ENCODE measurements around the gene MICALL2. TPM values are rescaled to one million over a fixed set of nuclear protein-coding genes. Genes with fewer than 3 reads are reported as not detected.

MICALL2 gene
- total and polyA plus RNA-seq, 2 experiments from 2014 or later: 6.4 to 12.2 TPM

DNA sequence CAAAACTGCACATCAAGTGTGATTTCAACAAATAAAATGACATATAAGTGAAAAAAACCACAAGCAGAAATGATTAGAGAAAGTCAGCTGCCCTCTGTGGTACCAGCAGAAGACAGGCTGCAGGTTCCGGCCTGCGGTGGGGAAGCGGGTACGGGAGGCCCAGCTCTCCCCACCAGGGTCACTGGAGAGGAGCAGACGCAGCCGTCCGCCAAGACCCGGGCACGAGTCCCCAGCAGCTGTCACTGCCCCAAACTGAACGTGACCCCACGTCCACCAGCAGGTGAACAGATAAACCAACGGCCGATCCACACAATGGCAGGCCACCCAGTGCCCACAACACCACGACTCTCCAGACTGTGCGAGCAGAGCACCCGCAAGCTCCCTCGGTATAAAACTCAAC, 16.1 kb upstream of the MICALL2 start:
- Histone ChIP-seq H3K36me3 (ENCODE audit: low read depth) (no peaks in the 10 kb centered on the region; the same call in 1 of the 2 replicates), H3K9me2 (ENCODE audit: insufficient read depth) (no peaks in the 10 kb centered on the region), H3K79me2 (ENCODE audit: insufficient read depth) (no peaks in the 10 kb centered on the region), H3K9me3 (ENCODE audit: low read depth) (no peaks in the 10 kb centered on the region), H3F3A (ENCODE audit: insufficient read depth) (no peaks in the 10 kb centered on the region), H3K9ac (no peak overlapping the region), H3K4me3 (no peak overlapping the region), H3K27ac (no peak overlapping the region), H3K4me1 (ENCODE audit: insufficient read depth) (no peaks in the 10 kb centered on the region), H3K27me3 (replicated peaks; ENCODE audit: insufficient read depth) (no peaks in the 10 kb centered on the region), H3K4me2 (ENCODE audit: unreplicated experiment) (no peak overlapping the region), H2AFZ (no peak overlapping the region), H4K20me1 (ENCODE audit: insufficient read depth) (no peaks in the 10 kb centered on the region)
- no peak for TF ChIP-seq EZH2 (IDR thresholded peaks at IDR 0.05; ENCODE audit: insufficient read depth, poor library complexity, severe bottlenecking)
- no peak for TF ChIP-seq EZH2phosphoT487 (IDR thresholded peaks at IDR 0.05; ENCODE audit: insufficient read depth, low read depth)
- WGBS, 2 experiments (ENCODE audit: low coverage in 1 of 2, low lambda C conversion rate in 2 of 2, missing lambda C conversion rate in 2 of 2): 92 to 96% methylated on average over 16 to 17 of the region's 17 CpGs
- no peak for DNase-seq
- in situ Hi-C loops (cut with MboI): no loop called here

DNA sequence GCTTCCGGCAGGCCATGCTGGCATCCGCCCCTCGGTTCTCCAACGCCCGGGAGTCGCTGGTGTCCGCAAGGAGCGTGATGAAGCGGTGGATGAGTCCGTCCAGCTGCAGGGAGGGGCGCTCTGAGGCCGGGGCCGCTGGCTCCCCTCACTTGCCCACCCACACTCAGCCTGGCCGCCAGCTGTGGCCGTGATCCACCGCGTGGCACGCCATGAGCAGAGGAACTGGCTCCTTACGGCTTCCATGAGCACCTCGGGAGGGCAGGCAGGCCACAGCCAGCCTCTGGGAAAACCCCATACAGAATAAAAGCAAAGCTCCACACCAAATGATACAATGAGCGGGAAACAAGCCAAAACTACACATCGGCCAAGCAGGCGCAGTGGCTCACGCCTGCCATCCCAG, 15.5 kb upstream of the MICALL2 start:
- 84 to 88% methylated on average over 21 to 24 of the region's 24 CpGs for WGBS, 2 experiments (ENCODE audit: low coverage in 1 of 2, low lambda C conversion rate in 2 of 2, missing lambda C conversion rate in 2 of 2)
- H3K36me3 ChIP-seq (ENCODE audit: low read depth): no peaks in the 10 kb centered on the region; the same call in 1 of the 2 replicates

DNA sequence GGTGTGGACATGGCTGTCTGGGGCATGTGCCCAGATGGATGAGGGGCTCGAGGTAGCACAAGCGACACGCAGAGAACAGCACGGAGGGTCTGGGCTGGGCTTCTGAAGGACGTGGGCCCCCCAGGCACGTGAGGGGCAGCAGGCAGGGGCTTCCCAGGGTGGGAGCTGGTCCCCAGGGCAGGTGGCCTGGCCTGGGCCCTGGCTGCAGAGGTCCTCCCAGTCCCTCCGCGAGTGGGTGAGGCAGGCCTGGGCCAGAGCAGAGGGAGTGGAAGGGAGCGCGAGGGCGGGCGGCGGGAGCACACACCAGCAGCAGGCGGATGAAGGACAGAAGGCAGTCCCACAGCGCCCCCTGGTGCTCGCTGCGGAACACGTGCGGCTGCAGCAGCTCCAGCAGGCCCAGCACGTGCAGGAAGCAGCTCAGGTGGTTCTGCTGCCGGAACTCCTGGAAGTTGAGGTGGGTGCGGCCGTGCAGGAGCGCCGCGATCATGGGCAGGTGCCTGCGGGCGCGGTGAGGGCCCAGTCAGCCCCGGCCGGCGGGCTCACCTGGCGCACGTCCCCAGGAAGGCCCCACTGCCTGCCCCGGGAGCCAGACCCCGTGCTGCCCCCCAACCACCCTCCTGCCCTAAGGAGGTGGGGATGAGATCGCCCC, 14.7 kb upstream of the MICALL2 start:
- Histone ChIP-seq H3K4me1 (ENCODE audit: insufficient read depth) (no peaks in the 10 kb centered on the region), H3K9me2 (ENCODE audit: insufficient read depth) (no peaks in the 10 kb centered on the region), H3K36me3 (ENCODE audit: low read depth) (no peaks in the 10 kb centered on the region; the same call in 1 of the 2 replicates), H3K4me3 (no peak overlapping the region), H3K27ac (no peak overlapping the region), H3K9me3 (ENCODE audit: low read depth) (no peaks in the 10 kb centered on the region), H3K4me2 (ENCODE audit: unreplicated experiment) (no peak overlapping the region), H3K9ac (no peak overlapping the region), H3K79me2 (ENCODE audit: insufficient read depth) (no peaks in the 10 kb centered on the region), H4K20me1 (ENCODE audit: insufficient read depth) (no peaks in the 10 kb centered on the region), H2AFZ (no peak overlapping the region), H3F3A (ENCODE audit: insufficient read depth) (no peaks in the 10 kb centered on the region), H3K27me3 (replicated peaks; ENCODE audit: insufficient read depth) (no peaks in the 10 kb centered on the region)
- WGBS, 2 experiments (ENCODE audit: low coverage in 1 of 2, low lambda C conversion rate in 2 of 2, missing lambda C conversion rate in 2 of 2): 18 to 30% methylated on average over 17 to 28 of the region's 37 CpGs
- in situ Hi-C loops (cut with MboI): no loop called here
- TF ChIP-seq EZH2phosphoT487 (IDR thresholded peaks at IDR 0.05; ENCODE audit: insufficient read depth, low read depth) (no peak), EZH2 (IDR thresholded peaks at IDR 0.05; ENCODE audit: insufficient read depth, poor library complexity, severe bottlenecking) (no peak)
- peak; percentile 90 for DNase-seq

More for the DNA sequence above, 15.5 kb upstream of the MICALL2 start:
- Histone ChIP-seq H4K20me1 (ENCODE audit: insufficient read depth) (no peaks in the 10 kb centered on the region), H3K9ac (no peak overlapping the region), H3K4me3 (no peak overlapping the region), H3K4me1 (ENCODE audit: insufficient read depth) (no peaks in the 10 kb centered on the region), H3F3A (ENCODE audit: insufficient read depth) (no peaks in the 10 kb centered on the region), H3K9me2 (ENCODE audit: insufficient read depth) (no peaks in the 10 kb centered on the region), H3K79me2 (ENCODE audit: insufficient read depth) (no peaks in the 10 kb centered on the region), H3K27me3 (replicated peaks; ENCODE audit: insufficient read depth) (no peaks in the 10 kb centered on the region), H3K27ac (no peak overlapping the region), H3K4me2 (ENCODE audit: unreplicated experiment) (no peak overlapping the region), H3K9me3 (ENCODE audit: low read depth) (no peaks in the 10 kb centered on the region), H2AFZ (no peak overlapping the region)
- in situ Hi-C loops (cut with MboI): no loop called here
- TF ChIP-seq EZH2phosphoT487 (IDR thresholded peaks at IDR 0.05; ENCODE audit: insufficient read depth, low read depth) (no peak), EZH2 (IDR thresholded peaks at IDR 0.05; ENCODE audit: insufficient read depth, poor library complexity, severe bottlenecking) (no peak)
- no peak for DNase-seq

DNA sequence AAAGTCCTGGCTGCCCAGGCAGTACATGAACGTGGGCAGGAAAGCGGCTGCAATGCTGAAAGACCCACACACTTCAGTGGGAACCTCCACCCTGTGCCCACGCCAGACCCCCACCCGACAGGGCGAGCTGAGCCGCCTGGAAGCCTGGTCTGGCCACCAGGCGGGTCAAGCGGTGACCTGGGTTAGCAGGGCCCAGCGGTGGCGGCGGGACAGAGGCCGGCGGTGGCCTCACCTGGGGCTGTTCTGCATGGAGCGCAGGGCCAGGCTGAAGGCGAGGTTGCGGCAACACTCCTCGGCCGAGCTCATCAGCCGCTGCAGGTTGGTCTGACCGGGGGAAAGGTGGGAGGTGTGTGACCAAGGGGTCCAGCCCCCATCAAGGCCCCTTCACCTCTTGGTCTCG, 11.6 kb upstream of the MICALL2 start:
- no peak overlapping the region for H3K27ac ChIP-seq
- H3K9me2 ChIP-seq (ENCODE audit: insufficient read depth): no peaks in the 10 kb centered on the region
- in situ Hi-C loops (cut with MboI): no loop called here
- H3K36me3 ChIP-seq (ENCODE audit: low read depth): no peaks in the 10 kb centered on the region; the same call in 1 of the 2 replicates
- no peak for DNase-seq
- WGBS, 2 experiments (ENCODE audit: low coverage in 1 of 2, low lambda C conversion rate in 2 of 2, missing lambda C conversion rate in 2 of 2): 92 to 95% methylated on average over 21 of the region's 21 CpGs
- no peaks in the 10 kb centered on the region for H3K79me2 ChIP-seq (ENCODE audit: insufficient read depth)
- no peaks in the 10 kb centered on the region for H4K20me1 ChIP-seq (ENCODE audit: insufficient read depth)
- no peaks in the 10 kb centered on the region for H3K4me1 ChIP-seq (ENCODE audit: insufficient read depth)
- no peak overlapping the region for H3K4me3 ChIP-seq
- no peak overlapping the region for H3K9ac ChIP-seq
- H2AFZ ChIP-seq: no peak overlapping the region
- no peak overlapping the region for H3K4me2 ChIP-seq (ENCODE audit: unreplicated experiment)
- no peak for TF ChIP-seq EZH2phosphoT487 (IDR thresholded peaks at IDR 0.05; ENCODE audit: insufficient read depth, low read depth)
- no peak for TF ChIP-seq EZH2 (IDR thresholded peaks at IDR 0.05; ENCODE audit: insufficient read depth, poor library complexity, severe bottlenecking)
- H3K27me3 ChIP-seq (replicated peaks; ENCODE audit: insufficient read depth): no peaks in the 10 kb centered on the region
- H3K9me3 ChIP-seq (ENCODE audit: low read depth): no peaks in the 10 kb centered on the region
- no peaks in the 10 kb centered on the region for H3F3A ChIP-seq (ENCODE audit: insufficient read depth)
